Stimulated activated CD4-positive, alpha-beta T cell treated with anti-CD3 and anti-CD28 coated beads, Interleukin-2, amount 100 ng/mL, for 48 hours (primary cell): ENCODE measurements around the gene AXIN1.
"Not testable (repeated sequence)": the region's sequence is repeated elsewhere in the genome, so short reads cannot be mapped to it uniquely, and the experiment has no call there.

Experiments
- DNase-seq, 2 donors: peaks; one replicate each; pipeline ENCODE4 v3.0.0-alpha.2; 2020

The AXIN1 gene

DNA sequence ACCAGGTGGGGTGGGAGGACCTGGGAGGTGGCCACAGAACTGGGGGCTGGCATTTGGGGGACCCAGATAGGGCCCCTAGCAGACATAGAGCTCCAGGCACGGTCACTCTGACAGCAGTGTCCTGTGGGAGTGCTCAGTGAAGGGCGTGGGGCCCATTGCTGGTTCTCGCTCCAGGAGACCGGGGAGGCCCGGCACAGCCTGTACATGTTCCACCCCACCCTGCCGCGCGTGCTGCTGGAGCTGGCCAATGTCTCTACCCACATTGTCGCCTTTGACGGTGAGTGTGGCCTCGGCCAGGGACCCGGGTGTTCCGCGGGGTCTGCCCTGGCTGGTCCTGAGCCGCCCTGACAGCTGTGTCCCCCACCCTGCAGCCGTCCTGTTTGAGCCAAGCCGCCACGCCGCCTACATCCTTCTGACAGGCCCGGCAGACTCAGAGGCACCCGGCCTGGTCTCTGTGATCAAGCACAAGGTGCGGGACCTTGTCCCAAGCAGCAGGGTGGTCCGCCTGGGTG, 88.0 kb downstream of the AXIN1 start:
- DNase-seq: no peak

DNA sequence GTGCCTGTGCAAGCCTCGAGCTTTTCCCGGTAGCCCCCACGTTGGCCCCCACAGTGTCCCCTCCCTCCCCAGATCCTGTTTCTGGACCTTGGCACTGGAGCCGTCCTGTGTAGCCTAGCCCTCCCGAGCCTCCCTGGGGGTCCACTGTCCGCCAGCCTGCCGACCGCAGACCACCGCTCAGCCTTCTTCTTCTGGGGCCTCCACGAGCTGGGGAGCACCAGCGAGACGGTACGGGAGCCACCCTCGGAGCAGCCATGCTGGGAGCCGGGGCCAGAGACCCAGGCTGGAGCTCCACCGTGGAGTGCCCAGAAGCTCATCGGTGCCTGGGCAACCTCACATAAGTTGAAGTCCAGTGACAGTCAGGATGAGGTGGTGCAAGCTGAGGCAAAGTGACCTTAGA, 88.6 kb downstream of the AXIN1 start:
- no peak for DNase-seq

DNA sequence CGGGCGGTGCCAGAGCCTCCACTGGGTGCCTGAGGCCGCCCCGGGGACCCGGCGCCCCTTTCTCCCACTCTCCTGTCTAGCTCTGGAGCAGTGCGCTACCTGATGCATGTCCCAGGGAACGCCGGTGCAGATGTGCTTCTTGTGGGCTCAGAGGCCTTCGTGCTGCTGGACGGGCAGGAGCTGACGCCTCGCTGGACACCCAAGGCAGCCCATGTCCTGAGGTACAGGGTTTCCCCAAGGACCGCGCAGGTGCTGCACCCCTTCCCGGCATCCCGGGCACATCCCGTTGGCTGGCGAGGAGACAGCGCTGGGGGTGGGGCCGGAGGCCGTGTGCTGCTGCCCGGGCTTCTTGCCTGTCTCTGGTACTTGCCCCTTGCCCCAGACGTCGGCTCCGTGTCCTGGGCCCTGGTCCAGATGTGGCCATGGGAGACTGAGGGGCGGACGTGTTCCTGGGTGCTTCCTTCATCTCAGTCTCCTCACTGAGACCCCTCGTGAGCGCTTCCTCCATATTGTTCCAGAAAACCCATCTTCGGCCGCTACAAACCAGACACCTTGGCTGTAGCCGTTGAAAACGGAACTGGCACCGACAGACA, 89.2 kb downstream of the AXIN1 start:
- no peak for DNase-seq

DNA sequence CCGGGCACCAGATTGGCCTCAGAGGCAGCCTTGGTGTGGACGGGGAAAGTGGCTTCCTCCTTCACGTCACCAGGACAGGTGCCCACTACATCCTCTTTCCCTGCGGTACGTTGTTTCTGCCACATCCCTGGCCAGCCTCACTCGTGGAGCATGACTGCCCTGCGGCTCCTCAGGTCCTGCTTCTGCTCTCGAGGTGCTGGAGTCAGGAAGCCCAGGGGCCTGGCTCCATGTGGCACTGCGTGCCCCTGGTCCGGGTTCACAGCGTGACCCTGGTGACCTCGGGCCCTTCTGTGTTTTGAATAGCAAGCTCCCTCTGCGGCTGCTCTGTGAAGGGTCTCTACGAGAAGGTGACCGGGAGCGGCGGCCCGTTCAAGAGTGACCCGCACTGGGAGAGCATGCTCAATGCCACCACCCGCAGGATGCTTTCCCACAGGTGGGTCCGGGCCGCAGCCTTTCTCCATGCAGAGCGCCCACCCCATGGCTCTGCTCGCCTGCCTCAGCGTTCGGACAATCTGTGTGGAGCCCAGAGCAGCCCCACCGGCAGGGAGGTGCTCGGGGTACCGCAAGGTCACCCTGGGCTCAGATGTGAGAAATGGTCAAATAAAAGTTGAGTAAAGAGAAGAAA, 90.3 kb downstream of the AXIN1 start:
- no peak for DNase-seq

DNA sequence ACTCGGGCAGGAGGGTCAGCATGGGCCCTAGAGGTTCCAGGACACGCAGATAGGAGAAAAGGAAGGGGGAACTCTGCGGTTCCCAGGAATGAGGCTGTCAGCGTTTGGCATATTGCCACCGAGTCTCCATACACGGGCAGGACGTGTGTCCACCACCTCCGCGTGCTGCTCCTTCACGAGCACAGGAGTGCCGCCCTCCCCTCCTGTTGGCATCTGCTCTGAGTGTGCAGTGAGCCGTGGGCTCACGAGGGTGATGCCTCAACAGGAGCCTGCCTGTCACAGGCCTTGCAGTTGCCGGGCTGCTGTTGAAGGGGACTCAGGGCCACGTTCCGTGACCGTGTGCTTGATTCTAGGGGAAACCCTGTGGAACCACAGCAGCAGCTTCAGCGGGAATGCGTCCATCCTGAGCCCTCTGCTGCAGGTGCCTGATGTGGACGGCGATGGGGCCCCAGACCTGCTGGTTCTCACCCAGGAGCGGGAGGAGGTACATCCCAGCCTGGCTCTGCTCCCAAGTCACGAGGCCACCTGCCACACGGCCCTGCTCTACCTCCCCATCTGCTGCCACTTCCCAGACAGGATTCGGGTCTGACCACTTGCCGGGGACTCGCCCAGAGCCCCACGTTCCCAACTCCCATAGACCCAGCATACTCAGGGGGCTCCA, 91.4 kb downstream of the AXIN1 start:
- DNase-seq: no peak

DNA sequence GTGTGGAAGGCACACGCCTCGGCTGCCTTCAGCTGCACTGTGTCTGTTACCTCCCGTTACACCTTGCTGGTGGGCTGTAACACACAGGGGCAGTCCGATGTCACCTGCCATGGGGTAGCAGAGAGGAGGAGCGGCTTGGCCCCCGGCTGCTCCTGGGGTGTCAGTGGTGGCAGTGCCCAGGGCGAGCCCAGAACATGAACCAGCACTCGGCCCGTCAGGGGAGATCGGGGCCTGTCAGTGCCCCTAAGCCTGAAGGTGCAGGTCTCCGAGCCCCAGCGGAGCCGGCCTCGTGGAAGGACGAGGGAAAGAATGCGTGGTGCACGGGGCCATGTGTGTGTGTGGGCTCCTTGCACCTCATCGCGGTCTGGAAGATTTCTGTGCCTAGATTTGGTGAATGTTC, 92.2 kb downstream of the AXIN1 start:
- no peak for DNase-seq

DNA sequence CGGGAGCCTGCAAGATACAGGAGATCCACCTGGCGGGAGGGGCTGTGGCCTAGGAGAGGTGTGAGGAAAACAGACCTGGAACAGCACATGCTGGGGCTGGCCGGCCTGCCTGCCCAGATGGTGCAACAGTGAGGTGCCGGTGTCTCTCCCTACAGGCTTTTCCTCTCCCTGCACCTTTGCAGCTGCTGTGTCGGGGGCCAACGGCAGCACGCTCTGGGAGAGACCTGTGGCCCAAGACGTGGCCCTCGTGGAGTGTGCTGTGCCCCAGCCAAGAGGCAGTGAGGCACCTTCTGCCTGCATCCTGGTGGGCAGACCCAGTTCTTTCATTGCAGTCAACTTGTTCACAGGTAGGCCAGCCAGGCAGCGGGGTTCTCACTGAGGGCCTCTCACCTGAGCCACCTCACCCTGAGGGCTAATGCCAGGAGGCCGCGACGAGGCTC, 92.7 kb downstream of the AXIN1 start:
- DNase-seq: no peak

DNA sequence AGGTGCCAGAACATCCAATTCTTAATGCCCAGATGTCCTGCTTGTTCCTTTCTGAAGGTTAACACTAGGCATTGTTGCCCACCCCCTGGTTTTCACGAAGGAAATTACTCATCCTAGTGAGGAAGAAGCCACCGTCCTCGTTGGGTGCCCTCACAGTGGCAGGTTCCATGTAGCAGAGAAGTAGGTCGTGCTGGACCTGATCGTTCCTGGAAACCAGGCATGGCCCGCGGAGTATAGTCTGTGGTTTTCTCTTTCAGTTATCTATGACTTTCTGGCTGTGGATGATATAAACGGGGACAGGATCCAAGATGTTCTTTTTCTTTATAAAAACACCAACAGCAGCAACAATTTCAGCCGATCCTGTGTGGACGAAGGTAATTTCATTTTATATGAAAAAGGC, 93.3 kb downstream of the AXIN1 start:
- DNase-seq: no peak

DNA sequence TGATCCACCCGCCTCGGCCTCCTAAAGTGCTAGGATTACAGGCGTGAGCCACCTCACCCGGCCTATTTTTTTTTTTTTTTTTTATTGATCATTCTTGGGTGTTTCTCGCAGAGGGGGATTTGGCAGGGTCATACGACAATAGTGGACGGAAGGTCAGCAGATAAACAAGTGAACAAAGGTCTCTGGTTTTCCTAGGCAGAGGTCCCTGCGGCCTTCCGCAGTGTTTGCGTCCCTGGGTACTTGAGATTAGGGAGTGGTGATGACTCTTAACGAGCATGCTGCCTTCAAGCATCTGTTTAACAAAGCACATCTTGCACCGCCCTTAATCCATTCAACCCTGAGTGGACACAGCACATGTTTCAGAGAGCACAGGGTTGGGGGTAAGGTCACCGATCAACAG, 94.4 kb downstream of the AXIN1 start:
- DNase-seq: not testable (repeated sequence)

DNA sequence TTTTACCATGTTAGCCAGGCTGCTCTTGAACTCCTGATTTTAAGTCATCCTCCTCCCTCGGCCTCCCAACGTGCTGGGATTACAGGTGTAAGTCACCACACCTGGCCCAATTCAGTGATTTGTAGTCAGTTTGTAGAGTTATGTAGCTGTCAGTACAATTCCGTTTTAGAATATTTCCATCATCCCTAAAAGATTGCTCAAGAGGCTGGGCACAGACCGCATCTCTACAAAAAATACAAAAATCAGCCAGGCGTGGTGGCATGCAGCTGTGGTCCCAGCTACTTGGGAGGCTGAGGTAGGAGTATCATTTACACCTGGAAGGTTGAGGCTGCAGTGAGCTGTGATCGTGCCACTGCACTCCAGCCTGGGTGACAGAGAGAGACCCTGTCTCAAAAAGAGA, 97.3 kb downstream of the AXIN1 start:
- DNase-seq: no peak

DNA sequence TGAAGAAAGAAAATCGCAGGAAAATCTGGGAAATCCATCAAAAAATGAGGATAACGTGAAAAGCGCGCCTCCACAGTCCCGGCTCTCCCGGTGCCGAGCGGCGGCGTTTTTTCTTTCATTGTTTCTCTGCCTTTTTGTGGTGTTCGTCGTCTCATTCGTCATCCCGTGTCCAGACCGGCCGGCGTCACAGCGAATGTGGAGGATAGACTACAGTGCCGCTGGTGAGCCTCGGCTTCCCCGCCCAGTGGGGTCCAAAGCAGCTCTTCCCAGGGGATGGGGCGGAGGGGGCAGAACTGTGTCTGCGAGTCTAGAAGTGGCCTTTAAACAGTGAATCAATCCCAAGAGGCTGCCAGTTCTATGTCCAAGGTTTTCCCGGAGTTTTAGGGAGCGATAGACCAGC, 98.1 kb downstream of the AXIN1 start:
- no peak for DNase-seq

DNA sequence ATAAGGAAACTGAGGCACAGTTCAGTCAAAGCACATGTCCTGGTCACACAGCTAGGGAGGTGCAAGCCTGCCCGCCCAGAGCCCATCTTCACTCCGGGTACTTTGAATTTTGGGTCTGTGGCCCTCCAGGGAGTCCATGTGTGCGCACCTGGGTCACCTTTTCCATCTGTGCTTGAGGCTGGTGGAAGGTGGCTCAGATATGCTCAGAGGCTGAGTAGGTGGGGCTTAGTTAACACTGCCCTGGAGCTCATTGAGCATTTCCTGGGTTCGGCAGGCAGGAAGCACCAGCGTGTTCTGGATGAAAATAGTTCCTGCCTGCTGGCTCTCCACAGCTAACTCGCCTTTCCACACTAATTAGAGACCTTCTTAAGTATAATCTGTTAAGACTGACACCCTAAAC, 98.7 kb downstream of the AXIN1 start:
- DNase-seq: no peak

DNA sequence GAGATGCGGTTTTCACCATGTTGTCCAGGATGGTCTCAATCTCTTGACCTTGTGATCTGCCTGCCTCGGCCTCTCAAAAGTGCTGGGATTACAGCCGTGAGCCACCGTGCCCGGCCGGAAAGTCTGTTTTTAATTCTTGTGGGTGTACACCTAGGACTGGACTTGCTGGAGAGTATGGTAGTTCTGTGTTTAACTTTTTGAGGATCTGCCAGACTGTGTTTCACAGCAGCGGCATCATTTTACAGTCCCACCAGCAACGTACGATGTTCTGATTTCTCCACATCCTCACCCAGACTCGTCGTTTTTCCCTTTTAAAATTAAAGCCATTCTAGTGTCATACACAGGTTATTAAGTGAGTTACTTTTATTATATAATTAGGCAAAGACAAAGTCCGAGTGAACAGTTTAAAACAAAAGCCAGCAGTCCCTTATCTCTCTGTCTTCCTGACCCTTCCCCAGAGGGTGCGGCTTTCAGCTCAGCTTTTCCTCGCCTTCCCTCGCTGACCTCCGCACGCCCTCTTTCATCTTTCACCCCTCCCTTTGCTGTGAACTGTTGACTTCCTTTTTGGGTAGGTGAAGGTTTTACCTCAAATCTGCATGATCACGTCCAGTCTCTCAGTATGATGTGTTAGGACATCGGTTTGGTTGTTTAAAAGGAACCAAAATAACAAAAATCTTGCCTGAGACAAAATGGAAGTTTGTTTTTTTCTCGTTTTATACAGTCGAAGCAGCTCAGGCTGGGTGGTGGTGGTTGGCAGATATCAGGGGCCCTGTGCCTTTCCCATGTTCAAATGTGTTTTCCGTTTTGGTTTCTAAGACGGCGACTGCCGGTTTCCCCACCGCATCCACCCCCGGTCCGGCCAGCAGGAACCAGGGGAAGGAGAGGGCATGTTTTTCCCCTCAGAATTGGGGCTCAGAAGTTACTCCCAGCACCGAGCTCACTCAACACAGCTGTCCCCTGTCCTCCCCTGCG, 99.9 kb downstream of the AXIN1 start:
- DNase-seq: peak in 1 of 2 donors; percentile 25

DNA sequence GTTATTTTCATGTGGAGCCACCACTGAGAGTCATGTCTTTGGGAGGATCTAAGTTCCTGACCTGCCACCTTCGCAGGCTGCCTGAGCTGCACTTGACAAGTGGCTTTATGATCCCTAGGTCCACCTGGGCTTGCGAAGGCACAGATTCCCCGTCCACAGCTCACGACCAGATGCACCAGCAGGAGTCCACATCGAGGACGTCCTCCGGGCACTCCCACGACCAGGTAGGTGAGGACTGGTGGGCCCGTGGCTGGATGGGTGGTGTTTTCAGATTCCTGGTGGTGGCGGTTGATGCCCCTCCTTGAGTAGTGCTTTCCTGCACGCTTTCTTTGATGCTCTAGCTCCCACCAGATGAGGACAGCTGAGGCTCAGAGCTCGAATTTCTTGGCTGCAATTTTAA, 103.1 kb downstream of the AXIN1 start:
- DNase-seq: no peak

DNA sequence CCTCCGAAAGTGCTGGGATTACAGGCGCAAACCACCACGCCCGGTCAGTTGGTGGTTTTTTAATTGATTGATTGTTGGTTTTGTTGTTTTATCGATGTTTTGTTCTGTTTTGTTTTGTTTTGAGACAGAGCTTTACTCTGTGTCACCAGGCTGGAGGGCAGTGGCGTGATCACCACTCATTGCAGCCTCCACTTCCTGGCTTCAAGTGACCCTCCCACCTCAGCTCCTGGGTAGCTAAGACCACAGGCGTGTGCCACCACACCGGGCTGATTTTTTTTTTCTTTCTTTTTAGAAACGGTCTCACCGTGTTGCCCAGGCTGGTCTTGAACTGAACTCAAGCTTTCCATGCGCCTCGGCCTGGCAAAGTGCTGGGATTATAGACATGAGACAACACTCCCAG, 105.5 kb downstream of the AXIN1 start:
- DNase-seq: no peak

DNA sequence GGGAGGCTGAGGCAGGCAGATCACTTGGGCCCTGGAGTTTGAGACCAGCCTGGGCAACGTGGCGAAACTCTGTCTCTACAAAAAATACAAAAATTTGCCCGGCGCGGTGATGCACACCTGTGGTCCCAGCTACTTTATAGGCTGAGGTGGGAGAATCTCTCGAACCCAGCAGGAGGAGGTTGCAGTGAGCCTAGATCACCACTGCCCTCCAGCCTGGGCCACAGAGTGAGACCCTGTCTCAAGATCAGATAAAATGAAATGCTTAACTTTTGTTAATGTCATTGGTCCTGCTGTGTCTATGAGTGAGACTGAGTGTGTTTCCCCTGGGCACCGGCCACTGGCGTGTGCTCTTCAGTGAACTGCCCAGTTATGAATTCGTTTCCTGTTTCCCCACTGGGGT, 107.4 kb downstream of the AXIN1 start:
- DNase-seq: no peak

DNA sequence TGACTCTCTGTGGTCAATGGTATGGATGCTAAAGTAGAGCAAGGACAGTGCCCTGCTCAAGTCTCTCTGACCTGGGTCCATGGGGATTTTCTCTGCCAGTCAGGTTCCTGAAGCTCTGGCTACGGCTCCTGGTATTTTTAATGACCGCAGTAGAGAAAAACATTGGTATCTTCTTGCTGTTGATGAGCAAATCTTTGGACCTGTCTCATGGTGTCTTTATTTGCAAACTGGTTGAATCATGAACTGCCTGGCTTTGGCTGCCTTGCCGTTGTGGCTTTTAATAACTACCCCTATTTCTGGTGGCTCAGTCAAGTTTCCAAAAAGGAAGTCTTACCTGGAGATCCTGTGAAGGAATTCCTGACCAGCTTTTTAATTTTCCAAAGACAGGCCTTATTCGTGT, 109.2 kb downstream of the AXIN1 start:
- DNase-seq: no peak

DNA sequence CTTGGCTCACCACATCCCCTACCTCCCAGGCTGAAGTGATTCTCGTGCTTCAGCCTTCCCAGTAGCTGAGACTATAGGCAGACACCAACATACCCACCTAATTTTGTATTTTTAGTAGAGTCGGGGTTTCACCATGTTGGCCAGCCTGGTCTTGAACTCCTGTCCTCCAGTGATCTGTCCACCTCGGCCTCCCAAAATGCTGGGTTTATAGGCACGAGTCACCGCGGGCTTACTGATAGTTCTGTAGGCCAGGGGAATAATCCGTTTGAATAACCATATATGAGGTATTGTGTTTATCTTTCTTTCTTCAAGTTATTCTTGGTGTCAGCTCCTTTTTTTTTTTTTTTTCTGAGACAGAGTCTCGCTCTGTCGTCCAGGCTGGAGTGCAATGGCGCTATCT, 110.2 kb downstream of the AXIN1 start:
- DNase-seq: no peak

DNA sequence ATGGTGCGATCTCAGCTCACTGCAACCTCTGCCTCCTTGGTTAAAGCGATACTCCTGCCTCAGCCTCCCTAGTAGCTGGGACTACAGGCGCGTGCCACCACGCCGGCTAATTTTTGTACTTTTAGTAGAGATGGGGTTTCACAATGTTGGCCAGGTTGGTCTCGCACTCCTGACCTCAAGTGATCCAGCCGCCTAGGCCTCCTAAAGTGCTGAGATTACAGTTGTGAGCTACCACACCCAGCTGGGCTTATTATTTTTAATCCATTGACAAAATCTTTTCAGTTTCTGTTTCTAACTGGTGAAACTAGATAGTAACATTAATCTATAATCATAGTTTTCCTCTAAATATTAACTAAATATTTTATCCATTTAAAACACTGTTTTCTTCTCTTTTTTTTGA, 112.0 kb downstream of the AXIN1 start:
- DNase-seq: no peak

DNA sequence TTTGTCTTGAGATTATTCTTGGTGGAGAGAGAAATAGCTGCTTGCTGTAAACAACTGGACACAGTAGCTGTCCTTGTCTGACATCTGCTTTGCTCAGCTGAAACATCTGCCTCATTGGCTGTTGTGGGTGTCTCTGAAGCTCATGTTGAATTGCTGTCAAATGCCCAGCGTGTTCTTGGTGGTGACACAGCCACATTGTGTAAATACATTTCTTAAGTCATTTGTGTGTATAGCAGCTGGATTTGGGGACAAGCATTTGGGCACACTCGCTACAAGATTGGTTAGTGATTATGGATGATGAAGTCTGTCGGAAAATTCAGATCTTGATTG, 112.6 kb downstream of the AXIN1 start:
- no peak for DNase-seq
